Subcutaneous adipose tissue (tissue), 4 donors: ENCODE measurements around the gene PHAF1. TPM values are rescaled to one million over a fixed set of nuclear protein-coding genes. Genes with fewer than 3 reads are reported as not detected.

Experiments
- total RNA-seq, 4 donors: library from RNA; depleted of rRNA; stranded (reverse); fragments of >200 nt; gene quantifications; one replicate each; pipeline ENCODE4 v1.1.0, GENCODE V29; 2016
- TF ChIP-seq, protein P1 (sequence below): fragments of 450-650 bp; IDR thresholded peaks from one replicate; pipeline ENCODE4 v1.5.1; 2016; ENCODE audit warnings: low read depth, mild to moderate bottlenecking, control low read depth, antibody characterized with exemption, moderate library complexity

Gene PHAF1
- total RNA-seq, 4 donors from 2014 or later = 15.1 to 30.1 (median 19.1) TPM

DNA sequence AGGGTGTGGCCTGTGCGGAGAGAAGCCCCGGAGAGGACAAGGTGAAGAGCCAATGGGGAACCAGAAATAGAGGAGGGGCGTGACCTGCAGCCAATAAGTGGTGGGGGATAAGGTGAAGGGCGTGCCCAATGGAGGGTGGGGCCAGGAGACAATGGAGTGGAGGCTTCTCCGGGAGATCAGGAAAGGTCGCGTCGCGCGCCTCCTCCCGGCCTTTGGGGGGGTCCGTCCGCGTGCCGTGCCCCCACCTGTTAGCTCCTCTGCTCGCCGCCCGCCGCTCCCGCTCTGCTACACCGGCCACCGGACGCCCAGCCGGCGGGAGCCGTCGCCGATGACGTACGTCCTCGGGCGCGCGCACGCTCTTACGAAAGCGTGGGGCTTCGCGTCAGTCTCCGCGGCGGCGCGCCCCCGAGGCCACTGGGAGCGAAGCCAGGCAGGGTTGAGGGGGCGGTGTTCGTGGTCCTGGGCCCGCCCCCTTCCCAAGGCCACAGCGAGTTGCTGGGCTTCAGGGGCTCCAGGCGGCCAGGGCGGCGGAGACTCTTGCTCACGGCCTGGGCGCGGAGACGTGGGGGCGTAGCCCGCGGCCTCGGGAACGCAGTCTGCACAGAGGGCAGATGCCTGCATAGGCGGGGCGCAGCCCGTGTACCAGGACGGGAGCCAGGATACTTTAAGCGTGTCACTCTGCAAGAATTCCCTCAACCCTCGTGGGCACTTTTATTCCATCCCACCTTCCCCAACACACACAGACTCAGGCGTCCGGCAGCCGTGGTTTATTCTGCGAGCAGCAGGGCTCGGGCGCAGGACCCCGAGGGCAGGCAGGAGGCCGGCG, 74.1 kb downstream of the PHAF1 start, which contains the start of gene MATCAP1:
TSS of gene MATCAP1 (minus strand) at position 337 of the 826 bp plus-strand sequence. CDS start 3,353 bp downstream, outside the sequence.
- TF ChIP-seq, protein P1, sequence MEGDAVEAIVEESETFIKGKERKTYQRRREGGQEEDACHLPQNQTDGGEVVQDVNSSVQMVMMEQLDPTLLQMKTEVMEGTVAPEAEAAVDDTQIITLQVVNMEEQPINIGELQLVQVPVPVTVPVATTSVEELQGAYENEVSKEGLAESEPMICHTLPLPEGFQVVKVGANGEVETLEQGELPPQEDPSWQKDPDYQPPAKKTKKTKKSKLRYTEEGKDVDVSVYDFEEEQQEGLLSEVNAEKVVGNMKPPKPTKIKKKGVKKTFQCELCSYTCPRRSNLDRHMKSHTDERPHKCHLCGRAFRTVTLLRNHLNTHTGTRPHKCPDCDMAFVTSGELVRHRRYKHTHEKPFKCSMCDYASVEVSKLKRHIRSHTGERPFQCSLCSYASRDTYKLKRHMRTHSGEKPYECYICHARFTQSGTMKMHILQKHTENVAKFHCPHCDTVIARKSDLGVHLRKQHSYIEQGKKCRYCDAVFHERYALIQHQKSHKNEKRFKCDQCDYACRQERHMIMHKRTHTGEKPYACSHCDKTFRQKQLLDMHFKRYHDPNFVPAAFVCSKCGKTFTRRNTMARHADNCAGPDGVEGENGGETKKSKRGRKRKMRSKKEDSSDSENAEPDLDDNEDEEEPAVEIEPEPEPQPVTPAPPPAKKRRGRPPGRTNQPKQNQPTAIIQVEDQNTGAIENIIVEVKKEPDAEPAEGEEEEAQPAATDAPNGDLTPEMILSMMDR = no peak

DNA sequence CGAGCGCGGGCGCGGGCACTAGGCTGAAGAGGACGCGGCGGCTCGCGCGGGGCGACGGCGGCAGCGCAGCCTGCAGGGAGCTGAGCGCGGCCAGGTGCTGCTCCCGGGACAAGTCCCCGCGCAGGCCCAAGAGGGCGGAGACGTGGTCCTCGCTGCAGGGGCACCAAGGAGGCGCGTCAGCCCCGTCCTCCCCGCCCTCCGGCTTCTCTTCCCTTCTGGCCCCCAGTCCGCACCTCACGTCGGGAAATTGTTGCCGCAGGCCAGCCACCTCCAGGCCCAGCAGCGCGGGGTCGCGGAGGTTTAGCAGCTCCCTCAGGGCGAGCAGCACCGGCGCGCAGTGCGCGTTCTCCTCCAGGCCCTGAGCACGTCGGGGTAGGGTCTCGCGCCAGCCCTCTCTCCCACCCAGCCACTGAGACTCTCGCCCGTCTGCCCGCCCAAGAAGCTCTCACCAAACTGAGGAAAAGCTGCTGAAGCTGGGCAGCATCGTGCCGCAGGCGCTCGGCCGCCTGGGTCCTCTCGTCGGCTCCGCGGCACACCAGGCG, 74.8 kb downstream of the PHAF1 start:
- TF ChIP-seq, protein P1 = no peak

GRCh38 chr16:67184995-67185650, 75.4 kb downstream of the PHAF1 start:
- TF ChIP-seq, protein P1 = no peak

GRCh38 chr16:67185651-67186134, 76.0 kb downstream of the PHAF1 start:
- TF ChIP-seq, protein P1 = no peak

- TF ChIP-seq, protein P1 = no peak
Measured at GRCh38 chr16:67186550-67186950, 76.8 kb downstream of the PHAF1 start.

DNA sequence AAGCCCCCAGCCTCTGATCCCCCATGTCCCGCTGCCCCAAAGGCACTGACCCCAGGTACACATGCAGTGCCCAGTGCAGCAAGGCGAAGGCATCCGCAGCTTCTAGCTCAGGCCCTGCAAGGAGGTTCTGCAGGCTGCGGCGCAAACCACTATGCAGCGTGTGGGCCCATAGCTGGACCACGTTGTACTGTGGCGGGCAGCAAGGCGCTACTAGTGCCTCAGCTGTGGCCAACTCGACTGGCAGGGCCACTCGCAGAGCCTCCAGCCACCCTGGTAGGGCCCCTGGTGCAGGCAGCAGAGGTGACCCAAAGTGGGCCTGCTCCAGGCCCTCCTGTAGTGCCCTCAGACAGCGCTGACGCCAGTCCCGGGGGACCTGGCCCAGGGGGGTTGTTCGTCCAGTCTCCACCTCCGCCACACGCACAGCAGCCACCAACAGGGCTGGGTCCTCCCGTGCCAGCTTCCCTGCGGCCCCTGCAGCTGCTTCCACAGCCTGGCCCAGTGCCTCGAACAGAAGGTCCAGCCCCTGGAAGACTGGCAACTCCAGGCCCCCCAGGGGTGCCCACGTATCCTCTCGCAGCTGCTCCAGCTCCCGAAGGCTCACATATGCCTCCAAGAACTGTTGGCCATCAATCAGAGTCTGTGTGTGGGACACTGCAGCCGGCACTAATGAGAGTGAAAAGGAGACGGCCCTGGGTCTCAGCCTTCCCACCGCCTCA, 77.6 kb downstream of the PHAF1 start:
- TF ChIP-seq, protein P1 = no peak
